Gastrocnemius medialis (tissue), 4 donors: ENCODE results near the gene EIF3B. TPM values are rescaled to one million over a fixed set of nuclear protein-coding genes. Genes with fewer than 3 reads are reported as not detected.
A peak's percentile ranks its signal among the peaks of the same experiment; 100 is the strongest.

Experiments
- ATAC-seq, 2 donors: fragments of 150-250 bp; one replicate each; pipeline ENCODE4 v1.9.1; 2016
- DNase-seq, 2 donors: peaks; one replicate each; pipeline ENCODE4 v3.0.0-alpha.2; 2019
- H3K27ac ChIP-seq, 4 donors: fragments of 200-600 bp; sonication (generic); 1 replicate in 1 of 4; 2 replicates in 3 of 4; pipeline ENCODE4 v1.5.1; 2016 to 2018; ENCODE audit warnings: mild to moderate bottlenecking in 2 of 4, moderate library complexity in 1 of 4
- H3K27me3 ChIP-seq, 3 donors: fragments of 200-600 bp; sonication (generic) in 2 of 3; 1 replicate in 1 of 3; 2 replicates in 2 of 3; pipeline versions ENCODE4 v1.5.1 to v1.6.0; 2016 to 2019; ENCODE audit warnings: mild to moderate bottlenecking in 1 of 3, moderate library complexity in 1 of 3
- H3K36me3 ChIP-seq, 2 donors: fragments of 200-600 bp; sonication (generic) in 1 of 2; one replicate each; pipeline ENCODE4 v1.5.1; 2017 to 2018
- H3K4me1 ChIP-seq, 2 donors: fragments of 200-600 bp; sonication (generic) in 1 of 2; one replicate each; pipeline ENCODE4 v1.5.1; 2016 to 2017; ENCODE audit warnings: mild to moderate bottlenecking in 2 of 2
- H3K4me3 ChIP-seq, 4 donors: fragments of 200-600 bp; sonication (generic) in 3 of 4; 1 replicate in 1 of 4; 2 replicates in 3 of 4; pipeline ENCODE4 v1.5.1; 2016 to 2019; ENCODE audit warnings: mild to moderate bottlenecking in 2 of 4
- H3K9me3 ChIP-seq, 3 donors: fragments of 200-600 bp; sonication (generic) in 2 of 3; 1 replicate in 1 of 3; 2 replicates in 2 of 3; pipeline ENCODE4 v1.5.1; 2016 to 2019
- POLR2A ChIP-seq, 2 donors: fragments of 450-650 bp; IDR thresholded peaks; one replicate each; pipeline ENCODE4 v1.6.1; 2017; ENCODE audit warnings: antibody characterized with exemption in 2 of 2, mild to moderate bottlenecking in 2 of 2, moderate library complexity in 2 of 2
- in situ Hi-C, 4 donors: fragments of 200-750 bp; cut with MboI; loops; one replicate each; pipeline versions ENCODE4 v1.15.0 to v1.8.0; 2017; ENCODE audit warnings: low sequenced_read_pairs in 4 of 4
- intact Hi-C: fragments of 100-400 bp; cut with DNase I; formaldehyde crosslinking; loops from one replicate; pipeline ENCODE4 v1.15.1; 2023; ENCODE audit warnings: low total_unique reads
- total RNA-seq, 4 donors: library from RNA; depleted of rRNA; stranded (reverse); fragments of >200 nt; gene quantifications; one replicate each; pipeline versions ENCODE4 v1.1.0 to v1.2.3, GENCODE V29; 2016
- TF ChIP-seq, protein P1 (sequence below), 5 experiments: fragments of 450-650 bp in 3 of 5; fragments of 200-600 bp in 2 of 5; sonication (generic) in 2 of 5; IDR thresholded peaks in 4 of 5; conservative IDR thresholded peaks in 1 of 5; 1 replicate in 4 of 5; 2 replicates in 1 of 5; pipeline ENCODE4 v1.5.1; 2016 to 2019; ENCODE audit warnings: antibody characterized with exemption in 5 of 5, mild to moderate bottlenecking in 3 of 5, moderate library complexity in 3 of 5

Gene EIF3B
- total RNA-seq, 4 donors from 2014 or later: 105 to 207 (median 195) TPM

DNA sequence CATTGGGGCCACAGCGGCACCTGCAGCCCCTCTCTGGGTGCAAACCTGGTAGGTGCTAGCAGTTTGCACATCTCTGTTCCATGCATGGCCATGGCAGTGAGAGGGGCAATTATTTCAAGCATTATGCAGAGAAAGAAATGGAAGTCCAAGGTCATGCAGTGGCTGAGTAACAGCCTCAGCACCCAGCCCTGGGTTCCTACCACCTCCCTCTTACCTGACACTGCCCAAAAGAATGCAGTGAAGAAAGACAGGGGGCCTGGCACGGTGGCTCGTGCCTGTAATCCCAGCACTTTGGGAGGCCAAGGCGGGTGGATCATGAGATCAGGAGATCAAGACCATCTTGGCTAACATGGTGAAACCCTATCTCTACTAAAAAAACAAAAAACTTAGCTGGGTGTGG lies 43.9 kb downstream of the EIF3B start:
- H3K4me1 ChIP-seq: peaks cover 6 to 8% of the 10 kb centered on the region in 2 donors
- no peaks in the 10 kb centered on the region for H3K36me3 ChIP-seq
- in situ Hi-C loops: no loop called here
- intact Hi-C loops: no loop called here
- no peak for TF ChIP-seq POLR2A (IDR thresholded peaks at IDR 0.05)
- TF ChIP-seq, protein P1, sequence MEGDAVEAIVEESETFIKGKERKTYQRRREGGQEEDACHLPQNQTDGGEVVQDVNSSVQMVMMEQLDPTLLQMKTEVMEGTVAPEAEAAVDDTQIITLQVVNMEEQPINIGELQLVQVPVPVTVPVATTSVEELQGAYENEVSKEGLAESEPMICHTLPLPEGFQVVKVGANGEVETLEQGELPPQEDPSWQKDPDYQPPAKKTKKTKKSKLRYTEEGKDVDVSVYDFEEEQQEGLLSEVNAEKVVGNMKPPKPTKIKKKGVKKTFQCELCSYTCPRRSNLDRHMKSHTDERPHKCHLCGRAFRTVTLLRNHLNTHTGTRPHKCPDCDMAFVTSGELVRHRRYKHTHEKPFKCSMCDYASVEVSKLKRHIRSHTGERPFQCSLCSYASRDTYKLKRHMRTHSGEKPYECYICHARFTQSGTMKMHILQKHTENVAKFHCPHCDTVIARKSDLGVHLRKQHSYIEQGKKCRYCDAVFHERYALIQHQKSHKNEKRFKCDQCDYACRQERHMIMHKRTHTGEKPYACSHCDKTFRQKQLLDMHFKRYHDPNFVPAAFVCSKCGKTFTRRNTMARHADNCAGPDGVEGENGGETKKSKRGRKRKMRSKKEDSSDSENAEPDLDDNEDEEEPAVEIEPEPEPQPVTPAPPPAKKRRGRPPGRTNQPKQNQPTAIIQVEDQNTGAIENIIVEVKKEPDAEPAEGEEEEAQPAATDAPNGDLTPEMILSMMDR (IDR thresholded peaks at IDR 0.05 in 4 of 5, conservative IDR thresholded peaks at IDR 0.05 in 1 of 5): no peak
- no peak overlapping the region for H3K4me3 ChIP-seq
- no peak for ATAC-seq
- H3K9me3 ChIP-seq: no peaks in the 10 kb centered on the region
- no peaks in the 10 kb centered on the region for H3K27me3 ChIP-seq
- no peak overlapping the region for H3K27ac ChIP-seq
- DNase-seq: no peak

DNA sequence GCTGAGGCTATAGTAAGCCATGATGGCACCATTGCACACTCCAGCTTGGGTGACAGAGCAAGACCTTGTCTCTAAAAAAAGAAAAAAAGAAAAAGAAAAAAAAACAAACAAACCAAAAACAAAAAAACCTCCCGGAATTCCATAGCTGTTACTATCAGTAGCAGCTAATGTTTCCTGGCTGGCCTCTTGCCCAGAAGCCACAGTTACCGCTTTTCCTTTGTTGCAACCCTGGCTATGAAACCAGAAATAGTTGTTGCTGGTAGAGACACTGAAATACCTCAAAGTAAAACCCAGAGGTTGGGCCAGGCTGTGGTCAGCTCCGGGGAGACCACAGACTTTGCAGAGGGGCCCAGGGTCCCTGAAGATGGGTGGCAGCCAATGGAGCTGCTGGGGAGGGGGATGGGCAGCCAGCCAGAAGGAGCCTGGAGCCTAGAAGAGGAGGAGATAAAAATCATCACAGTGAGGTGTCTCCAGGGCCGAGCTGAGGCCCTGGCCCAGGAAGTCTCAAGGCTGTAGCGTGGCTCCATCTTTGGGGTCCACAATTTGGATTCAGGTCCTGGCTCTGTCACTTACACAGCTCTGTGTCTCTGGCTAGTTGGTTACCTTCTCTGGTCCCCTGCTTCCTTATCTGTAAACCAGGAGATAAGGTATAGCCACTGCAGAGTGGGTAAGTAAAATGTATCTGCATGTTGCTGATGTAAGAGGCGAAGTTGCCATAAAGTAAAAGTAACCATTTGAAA lies 45.4 kb downstream of the EIF3B start:
- ATAC-seq (no peak), DNase-seq (peak; percentile 35 to 50)
- intact Hi-C loops (loop anchor here (5.0 kb wide), 1 partner anchor 168 kb away; the partner anchor contains the start of gene MAD1L1), in situ Hi-C loops (no loop called here)
- H3K27me3 ChIP-seq: no peaks in the 10 kb centered on the region
- TF ChIP-seq, protein P1 (IDR thresholded peaks at IDR 0.05 in 4 of 5, conservative IDR thresholded peaks at IDR 0.05 in 1 of 5): no peak
- no peak for TF ChIP-seq POLR2A (IDR thresholded peaks at IDR 0.05)
- peak overlapping the region; percentile 55 to 74 (median 62) for H3K27ac ChIP-seq
- peaks cover 14 to 16% of the 10 kb centered on the region in 2 donors for H3K4me1 ChIP-seq
- H3K36me3 ChIP-seq: no peaks in the 10 kb centered on the region
- no peaks in the 10 kb centered on the region for H3K9me3 ChIP-seq
- H3K4me3 ChIP-seq: no peak overlapping the region

DNA sequence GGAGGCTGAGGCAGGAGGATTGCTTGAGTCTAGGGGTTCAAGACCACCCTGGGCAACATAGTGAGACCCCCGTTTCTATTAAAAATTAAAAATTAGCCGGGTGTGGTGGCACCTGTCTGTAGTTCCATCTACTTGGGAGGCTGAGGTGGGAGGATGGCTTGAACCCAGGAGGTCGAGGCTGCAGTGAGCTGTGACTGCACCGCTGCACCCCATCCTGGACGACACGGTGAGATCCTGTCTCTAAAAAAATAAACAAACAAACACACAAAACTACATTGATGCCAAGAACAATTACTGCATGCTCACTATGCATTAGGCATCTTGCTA lies 48.0 kb downstream of the EIF3B start:
- ATAC-seq: no peak

DNA sequence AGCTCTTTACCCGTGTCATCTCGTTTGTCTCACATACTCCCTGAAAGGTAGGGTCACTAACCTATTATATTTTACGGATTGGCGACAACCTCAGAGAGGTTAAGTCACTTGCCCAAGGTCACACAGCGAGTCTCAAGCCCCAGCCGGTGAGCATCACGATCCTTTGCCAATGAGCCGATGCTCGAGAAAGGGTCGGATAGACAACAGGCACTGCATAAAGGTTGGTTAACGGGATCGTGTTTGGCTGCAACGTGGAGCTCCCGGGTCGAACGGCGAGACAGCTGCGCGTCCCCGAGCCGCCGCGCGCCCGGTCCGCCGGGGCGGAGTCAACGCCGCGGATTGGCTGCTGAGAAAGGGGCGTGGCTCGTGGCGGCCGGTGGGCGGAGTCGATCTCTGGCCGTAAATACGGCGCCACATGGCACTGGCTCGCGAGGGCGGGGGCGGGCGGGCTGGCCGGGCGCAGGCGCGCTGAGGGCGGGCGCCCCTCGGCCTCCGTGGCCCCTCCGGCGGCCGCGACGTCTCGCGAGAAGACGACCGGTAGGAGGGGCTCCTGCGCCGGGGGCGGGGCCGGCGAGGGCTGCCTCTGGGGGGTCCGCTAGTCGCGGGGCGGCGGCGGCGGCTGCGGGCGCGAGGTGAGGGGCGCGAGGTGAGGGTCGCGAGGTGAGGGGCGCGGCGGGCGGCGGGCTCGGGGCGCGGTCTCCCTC lies 48.5 kb downstream of the EIF3B start, which contains the start of gene CHST12:
TSS of gene CHST12 (plus strand) at position 598 of the 704 bp plus-strand sequence. CDS start 29,029 bp downstream, outside the sequence.
- intact Hi-C loops (loop anchor here (1.0 to 5.0 kb wide), 5 partner anchors 49 to 171 kb away; partner anchors contain the start of genes EIF3B, LFNG, MAD1L1 and SNX8), in situ Hi-C loops (no loop called here)
- no peaks in the 10 kb centered on the region for H3K36me3 ChIP-seq
- peak; percentile 89 to 92 for ATAC-seq
- peaks cover 18 to 21% of the 10 kb centered on the region in 2 donors for H3K4me1 ChIP-seq
- DNase-seq: peak; percentile 89 to 92
- peak within 1 kb of the TSS; percentile 75 to 85 (median 82) for H3K27ac ChIP-seq
- H3K9me3 ChIP-seq: no peaks in the 10 kb centered on the region
- TF ChIP-seq, protein P1 (IDR thresholded peaks at IDR 0.05 in 4 of 5, conservative IDR thresholded peaks at IDR 0.05 in 1 of 5): no peak
- peak; percentile 50 to 67 for TF ChIP-seq POLR2A (IDR thresholded peaks at IDR 0.05)
- peak within 1 kb of the TSS; percentile 84 to 97 (median 86) for H3K4me3 ChIP-seq
- no peaks in the 10 kb centered on the region for H3K27me3 ChIP-seq

More for the DNA sequence above, 48.0 kb downstream of the EIF3B start:
- no peaks in the 10 kb centered on the region for H3K9me3 ChIP-seq
- H3K36me3 ChIP-seq: no peaks in the 10 kb centered on the region
- intact Hi-C loops: loop anchor here (1.0 to 5.0 kb wide), 5 partner anchors 48 to 170 kb away; partner anchors contain the start of genes EIF3B, LFNG, MAD1L1 and SNX8
- TF ChIP-seq, protein P1 (IDR thresholded peaks at IDR 0.05 in 4 of 5, conservative IDR thresholded peaks at IDR 0.05 in 1 of 5): no peak
- no peak for TF ChIP-seq POLR2A (IDR thresholded peaks at IDR 0.05)
- no peaks in the 10 kb centered on the region for H3K27me3 ChIP-seq
- DNase-seq: no peak
- peak overlapping the region; percentile 44 to 72 (median 66) for H3K27ac ChIP-seq
- H3K4me3 ChIP-seq: peak overlapping the region; percentile 48 to 97 (median 70)
- peaks cover 18 to 21% of the 10 kb centered on the region in 2 donors for H3K4me1 ChIP-seq
- in situ Hi-C loops: no loop called here
